ENCODE results near the gene BTBD3.

The BTBD3 gene

DNA sequence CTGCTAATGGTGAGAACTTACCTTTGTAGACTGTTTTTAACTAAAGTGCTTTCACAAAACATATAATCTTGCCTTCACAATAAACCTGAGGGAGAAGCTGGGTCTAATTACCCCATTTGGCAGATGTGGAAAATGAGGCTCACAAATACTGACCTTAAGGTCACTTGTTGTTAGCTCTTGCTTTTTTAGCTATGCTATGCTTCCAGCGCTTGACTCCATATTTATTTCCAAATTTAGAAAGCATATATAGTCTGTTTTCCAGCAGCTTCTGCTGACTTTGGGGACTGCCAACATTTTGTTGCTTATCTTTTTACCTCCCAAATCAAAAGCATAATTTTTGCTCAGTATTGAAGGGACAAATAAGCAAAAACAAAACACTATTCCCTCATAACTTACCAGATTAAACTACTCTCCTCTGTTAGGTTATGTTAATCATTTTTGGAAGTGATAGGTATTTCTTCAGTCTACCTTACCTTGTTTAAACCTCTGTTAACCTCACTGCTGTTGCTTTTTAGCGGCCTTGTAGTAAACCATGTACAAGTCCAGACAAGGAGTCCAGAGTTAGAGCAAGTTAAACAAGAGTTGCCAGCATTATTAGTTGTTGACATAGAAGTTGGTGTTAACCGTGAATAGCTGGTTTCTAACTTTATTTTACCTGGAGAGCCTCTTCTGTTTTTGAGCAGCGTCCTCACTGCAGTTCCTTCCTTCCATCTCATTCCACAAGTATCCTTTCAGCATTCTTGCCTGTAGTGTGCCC lies 4.9 kb upstream of the BTBD3 start:
- no peak for DNase-seq (ENCODE audit: low read depth, low spot score)

DNA sequence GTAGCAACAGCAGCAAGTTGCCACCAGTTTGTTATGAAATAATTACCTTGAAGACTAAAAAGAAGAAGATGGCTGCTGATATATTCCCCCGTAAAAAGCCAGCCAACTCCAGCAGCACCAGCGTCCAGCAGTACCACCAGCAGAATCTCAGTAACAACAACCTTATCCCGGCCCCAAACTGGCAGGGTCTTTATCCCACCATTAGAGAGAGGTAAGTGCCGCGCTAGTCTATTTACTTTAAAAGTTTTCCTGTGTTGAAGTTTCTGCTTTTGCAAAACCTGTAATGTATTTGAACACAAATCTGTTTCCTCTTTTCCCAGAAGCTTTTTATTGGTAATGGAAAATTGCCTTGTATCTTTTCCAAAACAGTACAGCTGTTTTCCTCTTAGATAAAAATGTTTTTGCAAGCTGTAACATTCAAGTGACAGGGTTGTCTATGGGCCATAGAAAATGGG lies 725 bp downstream of the BTBD3 start:
- DNase-seq (ENCODE audit: low read depth, low spot score): no peak

DNA sequence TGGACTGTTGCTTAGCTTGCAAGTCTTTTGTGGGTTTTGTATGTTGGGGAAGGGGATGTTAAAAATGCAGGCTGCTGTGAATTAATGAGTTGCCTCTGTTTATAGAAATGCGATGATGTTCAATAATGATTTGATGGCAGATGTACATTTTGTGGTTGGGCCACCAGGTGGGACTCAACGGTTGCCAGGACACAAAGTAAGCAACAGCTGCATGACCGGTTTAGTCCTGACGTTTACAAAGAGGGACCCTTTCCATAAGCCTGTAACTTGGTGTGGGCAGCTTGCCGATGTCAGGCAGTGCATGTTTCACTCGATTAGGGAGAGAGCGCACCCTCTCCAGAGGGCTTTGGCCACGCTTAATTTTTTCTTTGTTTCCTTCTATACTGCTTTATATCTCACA lies 1.3 kb downstream of the BTBD3 start:
- no peak for DNase-seq (ENCODE audit: low read depth, low spot score)

DNA sequence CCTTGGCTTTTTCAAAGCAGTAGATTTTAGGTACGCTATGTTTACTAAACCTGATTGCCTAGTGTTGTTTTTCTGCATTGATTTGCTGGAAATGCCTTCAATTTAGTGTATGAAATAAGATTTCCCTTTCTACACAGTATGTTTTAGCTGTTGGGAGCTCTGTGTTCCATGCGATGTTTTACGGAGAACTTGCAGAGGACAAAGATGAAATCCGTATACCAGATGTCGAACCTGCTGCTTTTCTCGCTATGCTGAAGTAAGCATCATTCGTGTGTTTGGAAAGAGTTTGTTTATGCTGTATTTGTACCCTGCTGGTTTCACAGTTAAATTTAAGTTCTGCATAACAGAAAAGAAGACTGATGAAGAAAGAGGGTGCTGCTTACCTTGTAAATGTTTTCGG lies 1.9 kb downstream of the BTBD3 start:
- no peak for DNase-seq (ENCODE audit: low read depth, low spot score)

DNA sequence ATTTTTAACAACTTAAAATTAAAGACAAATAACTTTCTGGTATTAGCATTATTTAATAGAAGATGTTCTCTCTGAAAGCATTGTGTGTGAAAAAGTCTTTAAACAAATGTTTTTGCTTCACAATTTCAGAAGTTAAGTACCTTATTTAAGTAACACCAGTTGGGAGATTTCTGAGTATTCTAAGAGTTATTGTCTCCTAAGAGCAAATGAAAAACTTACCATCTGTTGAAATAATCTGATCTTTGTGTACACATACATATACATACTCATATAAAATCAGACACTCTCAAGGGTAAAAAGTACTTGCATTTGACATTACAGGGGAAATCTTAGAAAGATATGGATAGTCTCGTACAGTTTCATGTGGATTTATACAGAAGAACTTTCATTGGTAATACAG lies 2.4 kb downstream of the BTBD3 start:
- DNase-seq (ENCODE audit: low read depth, low spot score): no peak

DNA sequence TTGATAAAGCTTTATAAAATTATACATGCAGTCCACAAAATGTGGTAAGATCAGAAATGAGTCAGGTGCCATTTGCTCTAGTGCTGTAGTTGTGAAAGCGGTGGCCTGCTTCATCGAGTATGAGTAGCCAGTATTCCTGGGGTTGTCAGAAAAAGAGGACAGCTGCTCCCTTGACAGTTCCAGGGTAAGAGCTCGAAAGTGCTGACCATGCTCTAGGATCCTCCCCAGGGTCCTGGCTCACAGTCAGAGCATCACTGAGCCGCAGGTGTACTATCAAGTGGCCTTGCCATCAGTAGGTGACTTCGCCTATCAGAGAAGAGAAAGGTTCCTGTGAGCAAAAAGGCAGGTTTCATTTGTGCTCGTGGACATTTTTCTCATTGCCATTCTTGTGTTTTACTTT lies 3.6 kb downstream of the BTBD3 start:
- DNase-seq (ENCODE audit: low read depth, low spot score): no peak

DNA sequence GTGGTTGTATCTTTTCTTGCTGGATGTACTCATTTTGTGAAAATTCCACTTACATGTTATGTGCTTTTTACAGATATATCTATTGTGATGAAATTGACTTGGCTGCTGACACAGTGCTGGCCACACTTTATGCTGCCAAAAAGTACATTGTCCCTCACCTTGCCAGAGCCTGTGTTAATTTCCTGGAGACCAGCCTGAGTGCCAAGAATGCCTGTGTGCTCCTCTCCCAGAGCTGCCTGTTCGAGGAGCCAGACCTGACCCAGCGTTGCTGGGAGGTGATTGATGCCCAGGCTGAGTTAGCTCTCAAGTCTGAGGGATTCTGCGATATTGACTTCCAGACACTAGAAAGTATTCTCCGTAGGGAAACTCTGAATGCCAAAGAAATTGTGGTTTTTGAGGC lies 4.9 kb downstream of the BTBD3 start:
- DNase-seq (ENCODE audit: low read depth, low spot score): no peak

DNA sequence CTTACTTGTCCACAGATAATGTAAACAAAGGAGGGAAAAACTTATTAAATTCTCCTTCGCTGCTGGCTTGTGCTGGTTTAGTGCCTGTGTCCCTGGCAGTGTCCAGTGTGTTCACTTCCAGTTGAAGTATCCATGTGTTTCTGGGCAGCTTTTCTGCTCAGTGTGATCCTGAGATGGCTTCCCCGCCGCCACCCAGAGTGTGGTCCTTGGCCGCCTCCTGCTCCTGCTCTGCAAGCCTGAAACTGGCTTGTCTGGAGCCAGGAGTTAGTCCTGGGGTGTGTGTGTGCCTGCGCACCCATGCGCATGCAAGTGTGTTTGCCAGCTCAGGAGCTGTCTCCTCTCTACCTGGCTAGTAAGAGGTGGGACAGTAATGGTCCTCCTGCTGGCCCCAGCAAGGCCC lies 7.2 kb downstream of the BTBD3 start:
- DNase-seq (ENCODE audit: low read depth, low spot score): no peak

DNA sequence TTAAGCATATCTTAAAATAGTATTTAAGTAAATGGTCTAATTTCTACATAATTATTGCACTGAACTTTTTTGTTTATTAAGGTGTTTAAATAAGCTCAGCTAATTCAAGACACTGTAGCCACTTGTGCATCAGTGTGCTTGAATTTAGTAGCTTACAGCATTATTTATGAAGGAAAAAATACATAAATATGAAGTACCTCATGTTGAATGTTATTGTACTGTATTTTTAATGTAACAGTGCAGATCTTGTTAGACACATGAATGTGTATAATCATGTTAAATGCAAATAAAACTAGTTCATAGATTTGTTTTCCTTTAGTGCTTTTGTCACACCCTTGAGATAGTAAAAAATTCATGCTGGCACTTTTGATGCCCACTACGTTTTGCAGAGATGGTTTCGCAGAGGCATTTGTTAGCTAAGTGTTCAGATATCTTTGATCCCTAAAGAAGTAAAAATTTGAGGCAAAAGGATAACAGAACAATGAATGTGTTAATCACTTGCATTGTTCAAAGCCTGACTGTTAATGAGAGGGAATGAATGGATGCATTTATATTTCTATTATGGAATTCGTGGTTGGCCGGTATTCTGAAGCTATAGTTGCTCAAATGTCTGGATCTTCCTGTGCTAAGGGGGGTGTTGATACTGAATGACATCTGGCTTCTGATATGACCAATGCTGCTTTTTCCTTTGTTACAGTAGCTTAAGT lies 8.8 kb downstream of the BTBD3 start:
- no peak for DNase-seq (ENCODE audit: low read depth, low spot score)

DNA sequence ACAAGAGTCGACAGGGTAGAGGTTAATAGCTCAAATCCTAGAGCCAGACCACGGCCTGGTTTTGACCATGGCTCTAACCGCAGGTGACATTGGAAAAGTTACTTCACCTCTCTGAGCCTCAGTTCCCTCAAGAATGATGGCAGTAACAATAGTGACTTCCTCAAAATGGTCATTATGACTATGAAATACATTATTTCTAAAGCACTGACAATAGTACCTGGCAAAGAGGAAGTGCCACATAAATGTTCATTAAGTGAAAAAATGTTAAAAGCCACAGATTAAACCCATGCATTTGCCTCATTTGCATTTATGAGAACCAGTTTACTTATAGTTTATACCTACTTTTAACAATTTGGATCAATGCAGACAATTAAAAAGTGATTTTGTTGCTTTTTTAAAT lies 12.3 kb downstream of the BTBD3 start:
- DNase-seq (ENCODE audit: low read depth, low spot score): no peak

DNA sequence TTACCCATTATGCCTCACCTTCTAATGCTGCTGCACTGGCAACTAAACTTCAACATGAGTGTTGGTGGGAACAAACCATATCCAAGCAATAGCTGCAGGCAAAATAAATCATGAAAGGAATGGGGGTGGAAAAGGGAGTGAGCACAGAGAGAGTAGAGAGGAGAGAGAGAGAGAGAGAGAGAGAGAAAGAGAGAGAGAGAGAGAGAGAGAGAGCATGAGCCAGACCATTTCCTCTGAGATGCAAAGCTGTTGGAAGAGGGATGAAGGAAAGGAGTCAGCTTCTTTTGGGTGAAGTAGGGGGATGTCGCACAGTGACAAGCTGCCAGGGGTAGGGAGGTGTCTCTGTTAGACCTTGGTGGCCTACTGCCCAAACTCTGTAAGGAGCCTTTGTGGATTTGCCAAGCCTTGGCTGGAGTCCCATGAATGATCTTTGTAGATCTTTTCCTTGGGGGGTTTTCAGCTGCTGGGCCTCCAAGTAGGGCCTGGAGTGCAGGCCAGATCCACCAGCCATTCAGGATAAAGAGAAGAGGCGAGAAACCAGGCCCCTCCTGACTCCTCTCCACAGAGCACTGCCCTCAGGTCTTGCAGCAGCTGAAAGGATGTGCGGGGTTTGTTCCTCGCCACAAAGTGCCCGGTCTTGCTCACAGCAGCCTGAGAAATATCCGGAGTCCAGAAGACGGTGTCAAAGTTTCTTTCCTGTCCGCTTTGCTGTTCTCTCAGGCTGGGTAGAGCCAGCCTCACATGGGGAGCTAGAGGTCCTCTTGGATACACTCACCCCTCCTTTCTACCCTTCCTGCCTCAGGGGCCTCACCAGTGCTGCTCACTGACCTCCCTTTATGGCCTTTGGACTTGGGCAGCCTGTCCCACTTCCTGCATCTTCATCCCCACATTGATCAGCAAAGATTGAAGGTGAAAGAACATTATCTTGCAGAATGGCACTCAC lies 17.8 kb downstream of the BTBD3 start:
- no peak for DNase-seq (ENCODE audit: low read depth, low spot score)

DNA sequence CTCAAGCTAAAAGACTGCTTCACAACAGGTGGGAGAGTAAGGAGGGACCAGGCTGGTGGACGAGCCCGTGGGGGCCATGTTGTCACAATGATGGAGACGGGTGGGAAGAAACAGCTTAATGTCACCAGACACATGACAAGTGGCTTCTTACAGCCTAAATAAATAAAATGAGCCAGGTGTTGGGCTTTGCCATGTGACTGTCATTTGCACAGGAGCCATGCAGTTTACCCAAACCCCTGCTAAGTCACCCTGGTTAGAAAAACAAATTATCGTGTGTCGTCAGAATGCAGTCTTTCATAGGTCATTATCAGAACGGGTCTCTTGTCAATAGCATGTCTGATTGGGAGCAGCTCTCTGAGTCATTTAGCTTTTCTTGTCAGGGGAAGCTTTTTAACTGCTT lies 18.5 kb downstream of the BTBD3 start:
- no peak for DNase-seq (ENCODE audit: low read depth, low spot score)

DNA sequence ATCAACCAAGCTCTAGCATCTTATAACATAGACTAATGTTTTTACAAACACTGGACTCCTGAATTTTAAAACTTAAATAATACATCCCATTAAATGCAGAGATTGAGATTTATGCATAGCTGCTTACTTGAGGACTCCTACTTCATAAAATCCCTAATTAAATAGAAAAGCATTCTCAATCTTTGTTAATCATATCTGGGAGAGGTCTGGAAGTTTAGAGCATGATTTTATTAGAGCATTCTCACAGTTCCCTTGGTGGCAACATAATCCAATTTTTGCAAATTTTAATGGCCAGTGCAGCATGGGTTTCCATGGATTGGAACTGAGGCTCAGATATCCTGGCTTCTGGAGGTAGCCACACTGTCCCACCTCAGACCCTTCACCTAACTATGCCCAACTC lies 19.5 kb downstream of the BTBD3 start:
- DNase-seq (ENCODE audit: low read depth, low spot score): no peak

DNA sequence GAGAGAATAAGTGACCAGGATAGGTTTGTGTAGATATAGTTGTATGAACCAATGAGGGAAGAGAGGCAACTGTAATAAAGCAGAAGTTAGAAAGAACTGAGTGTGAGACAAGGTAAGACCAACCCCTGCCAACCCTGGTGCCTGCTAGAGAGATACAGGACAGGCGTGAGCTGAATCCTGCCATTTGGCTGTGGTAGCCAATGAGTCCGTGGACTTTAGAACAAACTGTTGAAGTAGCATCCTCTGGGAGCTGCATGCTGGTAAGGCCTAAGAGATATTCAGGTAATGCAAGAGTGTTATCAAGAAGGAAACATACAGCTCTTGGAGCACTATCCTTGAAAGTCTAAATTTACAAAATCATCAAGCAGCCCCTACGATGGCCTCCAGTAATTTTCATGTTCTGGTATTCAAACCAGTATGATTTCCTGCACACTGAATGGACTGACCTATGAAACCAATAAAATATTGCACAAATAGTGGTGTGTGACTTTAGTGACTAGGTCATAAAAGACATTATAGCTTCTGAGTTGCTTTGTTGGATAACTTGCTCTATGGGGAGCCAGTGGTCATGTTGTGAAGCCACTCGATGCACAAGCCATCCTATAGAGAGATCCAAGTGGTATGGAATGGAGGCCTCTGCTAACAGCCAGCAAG lies 24.0 kb downstream of the BTBD3 start:
- DNase-seq (ENCODE audit: low read depth, low spot score): no peak

DNA sequence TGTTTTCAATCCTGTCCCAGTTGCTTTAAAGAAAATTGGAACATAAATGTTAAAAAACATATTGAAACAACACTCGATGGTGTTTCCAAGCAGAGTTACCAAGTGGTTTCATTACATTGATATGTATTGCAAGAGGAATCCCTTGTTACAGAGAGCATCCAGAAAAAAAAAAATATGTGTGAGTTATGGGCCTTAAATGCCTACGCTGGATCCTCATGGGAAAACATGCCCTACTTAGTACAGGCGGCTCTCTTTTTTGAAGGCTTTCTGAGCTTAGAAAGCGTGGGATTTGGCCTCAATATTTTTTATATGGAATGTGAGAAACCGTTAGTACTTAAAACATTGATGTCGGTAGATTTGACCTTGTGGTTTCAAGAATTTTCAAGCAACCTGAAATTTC lies 26.1 kb downstream of the BTBD3 start:
- DNase-seq (ENCODE audit: low read depth, low spot score): no peak

DNA sequence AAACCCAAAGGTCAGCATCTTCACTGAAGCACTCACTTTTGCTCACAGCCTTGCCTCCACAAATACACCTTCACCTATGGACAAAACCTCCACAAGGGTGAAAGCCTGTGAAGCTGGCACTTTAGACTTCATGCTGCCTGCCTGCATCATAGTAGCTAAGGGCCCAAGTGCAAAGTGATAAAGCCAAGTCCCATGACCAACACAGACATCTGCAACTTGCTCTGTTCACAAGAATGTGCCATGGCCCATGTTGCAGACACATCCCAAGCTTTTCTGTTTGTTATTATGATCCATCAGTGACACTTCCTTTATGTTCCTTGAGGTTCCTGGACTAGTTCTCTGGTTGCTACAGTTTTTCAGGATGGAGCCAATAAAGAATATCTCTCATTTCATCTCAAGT lies 31.1 kb downstream of the BTBD3 start:
- DNase-seq (ENCODE audit: low read depth, low spot score): no peak

DNA sequence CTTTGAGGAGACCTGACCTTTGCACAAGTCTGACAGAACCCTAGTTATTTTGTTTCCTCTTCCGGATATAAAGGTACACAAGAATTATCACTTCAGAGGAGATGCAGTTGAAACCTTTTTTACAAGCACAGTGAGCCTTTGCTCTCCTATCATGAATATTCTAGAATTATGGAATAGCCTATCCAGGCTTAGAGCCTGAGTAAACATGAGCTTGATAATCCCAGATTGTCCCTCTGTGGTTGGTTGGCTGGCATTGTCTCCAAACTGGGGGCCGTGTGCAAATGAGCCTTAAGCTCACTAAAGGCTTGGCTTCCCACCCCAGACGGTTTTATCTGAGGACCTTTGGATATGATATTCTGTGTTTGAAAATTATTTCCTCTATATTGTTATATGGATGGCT lies 32.0 kb downstream of the BTBD3 start:
- no peak for DNase-seq (ENCODE audit: low read depth, low spot score)

DNA sequence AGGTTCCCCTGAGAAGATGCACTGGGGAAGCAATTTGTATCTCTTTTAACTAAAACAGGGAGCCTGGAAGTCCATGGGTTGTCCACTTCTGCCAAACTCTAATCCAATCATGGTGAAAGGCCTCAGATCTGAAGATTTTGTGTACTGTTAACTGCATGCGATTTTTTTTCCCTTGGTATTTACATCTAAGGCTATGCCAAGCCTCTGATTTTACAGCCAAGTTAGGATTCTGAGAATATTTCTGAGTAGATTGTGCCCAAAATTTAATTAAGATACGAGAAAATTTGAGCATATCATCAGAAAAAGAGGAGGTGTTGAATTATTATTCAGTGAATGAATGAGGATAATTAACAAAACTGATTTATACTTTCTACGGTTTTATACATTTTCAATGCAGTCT lies 34.0 kb downstream of the BTBD3 start:
- DNase-seq (ENCODE audit: low read depth, low spot score): no peak

DNA sequence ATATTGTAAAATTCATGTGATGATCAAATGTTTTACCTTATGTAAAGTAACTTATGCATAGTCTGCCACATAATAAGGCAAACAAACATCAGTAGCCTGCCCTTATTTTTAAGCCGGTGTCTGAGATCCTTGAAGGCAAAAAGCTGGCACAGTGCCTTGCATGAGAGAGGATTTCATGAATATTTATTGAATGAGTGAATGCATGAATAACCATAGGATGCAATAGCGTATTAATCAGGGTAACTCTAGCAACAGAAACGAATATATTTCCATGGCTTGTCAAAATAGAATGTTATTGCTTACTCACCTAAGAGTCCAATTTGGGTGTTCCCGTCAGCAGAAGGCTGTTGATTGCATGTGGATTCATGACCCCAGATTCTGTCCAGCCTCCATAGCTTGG lies 34.9 kb downstream of the BTBD3 start:
- no peak for DNase-seq (ENCODE audit: low read depth, low spot score)

DNA sequence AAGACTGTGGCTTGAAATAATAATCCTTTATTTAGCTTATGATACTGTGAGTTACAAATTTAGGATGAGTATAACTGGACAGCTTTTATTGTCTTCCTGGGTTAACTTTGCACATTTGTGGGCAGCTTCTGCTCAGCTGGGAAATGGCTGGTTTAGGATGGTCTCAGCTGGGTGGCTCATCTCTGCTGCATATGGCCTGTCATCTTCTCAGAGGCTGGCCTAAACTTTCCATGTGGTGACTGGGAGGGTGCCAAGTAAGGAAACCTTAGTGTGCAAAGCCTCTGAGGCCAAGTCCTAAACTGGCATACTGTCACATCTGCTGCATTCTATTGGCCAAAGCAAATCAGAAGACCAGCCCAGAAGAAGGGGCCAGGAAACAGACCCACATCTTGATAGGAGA lies 40.2 kb downstream of the BTBD3 start:
- DNase-seq (ENCODE audit: low read depth, low spot score): no peak

DNA sequence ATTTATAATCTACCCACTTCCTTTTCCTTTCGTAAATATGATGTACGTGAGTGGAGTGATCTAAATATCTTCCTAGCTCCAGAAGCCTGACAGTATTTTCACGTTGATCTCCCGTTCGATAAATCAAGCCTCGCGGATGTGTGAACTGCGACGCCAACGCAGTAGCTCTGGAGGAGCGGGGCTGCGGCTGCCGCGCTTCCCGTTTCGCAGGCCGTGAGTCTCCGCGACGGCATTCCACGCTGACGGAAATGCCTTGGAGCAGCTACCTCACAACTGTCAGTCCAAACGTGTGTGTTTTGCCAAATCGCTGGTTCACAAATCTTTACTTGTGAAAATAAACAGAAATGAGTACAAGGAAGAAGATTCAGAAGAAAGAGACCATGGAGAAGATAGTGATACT lies 41.2 kb downstream of the BTBD3 start:
- DNase-seq (ENCODE audit: low read depth, low spot score): no peak

DNA sequence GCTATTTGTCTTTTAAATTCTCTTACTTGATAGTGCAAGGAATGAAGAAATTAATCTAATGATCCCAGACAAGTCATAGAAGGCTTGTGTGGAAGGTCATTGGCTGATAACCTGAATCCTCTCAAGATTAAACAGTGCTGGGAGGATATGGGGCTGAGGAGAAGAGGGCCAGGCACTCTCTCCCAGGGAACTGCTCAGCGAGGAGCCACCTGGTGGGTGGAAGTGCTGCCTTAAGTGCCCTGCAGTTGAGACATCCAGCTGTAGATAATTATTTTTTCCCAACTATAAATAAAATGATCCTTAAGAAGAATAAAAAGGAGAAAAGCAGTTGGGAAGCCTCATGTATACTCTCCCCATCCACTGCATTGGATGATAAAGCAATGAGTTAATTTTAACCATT lies 47.9 kb downstream of the BTBD3 start:
- DNase-seq (ENCODE audit: low read depth, low spot score): no peak
